Hepatocyte (in vitro differentiated cells): Measurements from ENCODE around the gene DPF3.

Source experiments
- CTCF ChIP-seq: fragments of 200-600 bp; sonication (generic); IDR thresholded peaks from 2 replicates; pipeline ENCODE4 v1.5.1; 2016; ENCODE audit warnings: antibody characterized with exemption, mild to moderate bottlenecking; ENCODE audit not compliant: poor library complexity
- EZH2 ChIP-seq: fragments of 200-600 bp; sonication (generic); IDR thresholded peaks from 2 replicates; pipeline ENCODE4 v1.6.1; 2016; ENCODE audit warnings: antibody characterized with exemption, mild to moderate bottlenecking, borderline replicate concordance

GRCh38 chr14:72610096-72610830, 283.6 kb downstream of the DPF3 start:
- TF ChIP-seq CTCF (no peak), EZH2 (no peak)
